NOMO-1 treated with DMSO at 0.1 percent for 48 hours (cell line): Measurements from ENCODE around the gene CLUH.

ENCODE experiments used
- DNase-seq: peaks from one replicate; lab custom pipeline; 2025; ENCODE audit not compliant: unreplicated experiment; lab: John Stamatoyannopoulos, UW

The CLUH gene

GRCh38 chr17:2711608-2712299, at the start of gene CLUH:
Gene CLUH, minus strand, starts transcription at chr17:2711764. Its CDS starts 103 bp downstream, at chr17:2711661.
- DNase-seq, result peak; percentile 95

- DNase-seq, result no peak
These were observed 47.3 kb upstream of the CLUH start for GRCh38 chr17:2758870-2759269.

GRCh38 chr17:2755891-2756724, 44.5 kb upstream of the CLUH start:
- DNase-seq, result no peak

- no peak for DNase-seq
These were observed 39.9 kb upstream of the CLUH start for GRCh38 chr17:2751491-2751890.

- DNase-seq, result no peak
These were observed 39.2 kb upstream of the CLUH start for GRCh38 chr17:2750721-2751120.

GRCh38 chr17:2749784-2750181, 38.2 kb upstream of the CLUH start:
- peak; percentile 63 for DNase-seq

GRCh38 chr17:2749058-2749783, 37.7 kb upstream of the CLUH start, which contains the start of gene CCDC92B:
Gene CCDC92B, minus strand, starts transcription at chr17:2749652. Its CDS starts 14,507 bp downstream, at chr17:2735145.
- no peak for DNase-seq

- no peak for DNase-seq
These were observed 33.9 kb upstream of the CLUH start for GRCh38 chr17:2745317-2746037.

- DNase-seq, result no peak
These were observed 26.1 kb upstream of the CLUH start for GRCh38 chr17:2737693-2738092.

- no peak for DNase-seq
These were observed 25.4 kb upstream of the CLUH start for GRCh38 chr17:2736956-2737355.

- no peak for DNase-seq
These were observed 24.3 kb upstream of the CLUH start for GRCh38 chr17:2735896-2736295.

- DNase-seq, result no peak
These were observed 23.4 kb upstream of the CLUH start for GRCh38 chr17:2734939-2735338.

GRCh38 chr17:2731807-2732206, 20.2 kb upstream of the CLUH start:
- no peak for DNase-seq

- DNase-seq, result no peak
These were observed 19.3 kb upstream of the CLUH start for GRCh38 chr17:2730764-2731353.

- DNase-seq, result peak; percentile 40
These were observed 13.2 kb upstream of the CLUH start for GRCh38 chr17:2724784-2725164.

GRCh38 chr17:2723997-2724783, 12.6 kb upstream of the CLUH start:
- DNase-seq, result no peak

- DNase-seq, result no peak
These were observed 12.0 kb upstream of the CLUH start for GRCh38 chr17:2723505-2723996.

GRCh38 chr17:2722611-2723010, 11.0 kb upstream of the CLUH start:
- DNase-seq, result no peak

- no peak for DNase-seq
These were observed 10.0 kb upstream of the CLUH start for GRCh38 chr17:2721603-2722002.

- no peak for DNase-seq
These were observed 8.3 kb upstream of the CLUH start for GRCh38 chr17:2719861-2720260.
